Erythroblast (primary cell): ENCODE measurements around the gene ADAMTS7.
"Not testable (repeated sequence)": the region's sequence is repeated elsewhere in the genome, so short reads cannot be mapped to it uniquely, and the experiment has no call there.

Experiments
- DNase-seq, 2 experiments: peaks; one replicate each; lab custom pipeline; 2025; lab: John Stamatoyannopoulos, UW
- GATA1 ChIP-seq: IDR thresholded peaks from 2 replicates; pipeline ENCODE4 v1.6.1; 2011; ENCODE audit warnings: low read depth, mild to moderate bottlenecking, control low read depth, low read length, moderate library complexity
- POLR2A ChIP-seq: IDR thresholded peaks from 2 replicates; pipeline ENCODE4 v1.6.1; 2011; ENCODE audit warnings: mild to moderate bottlenecking, low read length

ADAMTS7 gene

GRCh38 chr15:78778422-78778821 lies 32.8 kb downstream of the ADAMTS7 start:
- no peak for DNase-seq
- TF ChIP-seq POLR2A (no peak), GATA1 (no peak)

GRCh38 chr15:78777953-78778345 lies 33.3 kb downstream of the ADAMTS7 start:
- DNase-seq = not testable (repeated sequence)

- not testable (repeated sequence) for DNase-seq
Measured at GRCh38 chr15:78777290-78777952, 33.8 kb downstream of the ADAMTS7 start.

DNA sequence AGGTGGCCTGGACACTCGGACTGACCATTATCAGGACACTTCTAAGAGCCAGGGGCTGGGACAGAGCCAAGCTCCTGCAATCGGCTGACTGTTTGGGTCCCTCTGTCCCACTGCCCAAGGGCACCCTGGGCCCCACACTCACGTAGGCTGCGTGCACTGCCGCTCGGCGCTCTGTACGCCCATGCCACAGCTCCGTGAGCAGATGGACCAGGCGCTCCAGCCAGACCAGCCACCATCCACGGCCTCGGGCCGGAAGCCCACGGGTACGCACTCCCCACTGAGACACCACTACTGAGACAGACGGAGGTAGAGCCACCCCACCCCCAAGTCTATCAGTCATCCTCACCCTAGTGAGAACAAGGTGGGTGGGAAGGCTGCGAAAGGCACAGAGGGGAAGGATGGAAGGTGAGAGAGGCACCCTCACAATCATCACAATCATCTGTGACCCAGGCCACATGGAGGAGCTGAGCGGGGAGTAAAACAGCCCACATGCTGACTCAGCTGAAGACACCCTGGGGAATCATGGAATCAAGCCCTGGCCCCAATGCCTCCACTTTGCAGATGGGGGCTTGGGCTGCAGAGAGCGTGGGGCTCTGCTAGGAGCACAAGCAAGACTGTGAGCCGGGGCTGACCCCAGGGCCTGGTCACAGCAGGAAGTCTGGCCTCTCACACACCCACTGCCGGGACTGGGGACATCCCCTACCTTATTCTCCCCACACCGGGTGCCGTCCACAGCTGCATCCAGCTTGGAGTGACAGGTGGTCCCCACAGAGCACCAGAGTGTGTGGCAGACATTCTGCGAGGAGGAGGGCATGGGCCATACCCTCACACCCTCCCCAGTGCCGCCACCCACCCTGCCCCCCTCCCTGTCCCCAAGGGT lies 35.0 kb downstream of the ADAMTS7 start:
- DNase-seq = not testable (repeated sequence)

- TF ChIP-seq GATA1 = no peak
- no peak for DNase-seq
Measured at GRCh38 chr15:78775472-78775871, 35.8 kb downstream of the ADAMTS7 start.

GRCh38 chr15:78774451-78774990 lies 36.7 kb downstream of the ADAMTS7 start:
- DNase-seq = not testable (repeated sequence)

GRCh38 chr15:78773765-78774450 lies 37.4 kb downstream of the ADAMTS7 start:
- not testable (repeated sequence) for DNase-seq

DNA sequence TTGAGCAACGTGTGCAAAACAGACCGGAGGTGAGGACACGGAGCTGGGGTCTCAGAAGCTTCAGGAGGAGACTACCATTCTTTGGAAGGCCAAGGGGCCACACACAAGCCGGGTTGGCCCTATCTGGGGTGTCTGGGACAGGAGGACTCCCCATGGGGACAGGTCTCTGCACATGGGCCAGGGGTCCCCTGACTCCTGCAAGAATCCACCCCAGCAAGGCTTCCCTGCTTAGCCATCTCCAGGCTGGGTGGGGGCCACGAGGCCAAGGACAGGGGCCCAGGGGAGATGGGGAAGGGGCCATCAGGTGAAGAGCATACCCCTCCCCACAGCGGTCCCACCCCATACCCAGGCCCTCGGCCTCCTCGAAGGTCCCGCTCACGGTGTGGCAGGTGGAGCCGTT lies 38.5 kb downstream of the ADAMTS7 start:
- TF ChIP-seq GATA1 (no peak), POLR2A (no peak)
- DNase-seq = no peak

- not testable (repeated sequence) for DNase-seq
Measured at GRCh38 chr15:78771436-78772000, 39.7 kb downstream of the ADAMTS7 start.

DNA sequence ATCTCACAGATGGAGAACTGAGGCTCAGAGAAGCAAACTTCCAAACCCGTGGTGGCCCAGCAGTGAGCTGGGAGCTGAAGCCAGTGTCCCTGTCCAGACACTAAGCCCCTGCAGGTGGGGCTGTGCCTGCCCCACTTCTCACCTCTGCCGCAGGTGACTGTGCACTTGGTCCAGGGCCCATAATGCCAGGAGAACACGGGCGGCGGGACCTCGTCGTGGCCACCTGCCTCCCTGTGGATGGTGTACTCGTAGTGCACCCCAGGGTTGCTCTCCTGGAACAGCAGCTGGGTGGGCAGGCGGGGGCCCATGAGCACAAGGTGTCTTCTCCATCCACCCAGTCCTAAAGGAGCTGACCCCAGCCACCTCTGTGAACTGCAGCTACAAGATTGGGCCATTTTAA lies 40.2 kb downstream of the ADAMTS7 start:
- not testable (repeated sequence) for DNase-seq

- DNase-seq = not testable (repeated sequence)
Measured at GRCh38 chr15:78769473-78770225, 41.6 kb downstream of the ADAMTS7 start.

DNA sequence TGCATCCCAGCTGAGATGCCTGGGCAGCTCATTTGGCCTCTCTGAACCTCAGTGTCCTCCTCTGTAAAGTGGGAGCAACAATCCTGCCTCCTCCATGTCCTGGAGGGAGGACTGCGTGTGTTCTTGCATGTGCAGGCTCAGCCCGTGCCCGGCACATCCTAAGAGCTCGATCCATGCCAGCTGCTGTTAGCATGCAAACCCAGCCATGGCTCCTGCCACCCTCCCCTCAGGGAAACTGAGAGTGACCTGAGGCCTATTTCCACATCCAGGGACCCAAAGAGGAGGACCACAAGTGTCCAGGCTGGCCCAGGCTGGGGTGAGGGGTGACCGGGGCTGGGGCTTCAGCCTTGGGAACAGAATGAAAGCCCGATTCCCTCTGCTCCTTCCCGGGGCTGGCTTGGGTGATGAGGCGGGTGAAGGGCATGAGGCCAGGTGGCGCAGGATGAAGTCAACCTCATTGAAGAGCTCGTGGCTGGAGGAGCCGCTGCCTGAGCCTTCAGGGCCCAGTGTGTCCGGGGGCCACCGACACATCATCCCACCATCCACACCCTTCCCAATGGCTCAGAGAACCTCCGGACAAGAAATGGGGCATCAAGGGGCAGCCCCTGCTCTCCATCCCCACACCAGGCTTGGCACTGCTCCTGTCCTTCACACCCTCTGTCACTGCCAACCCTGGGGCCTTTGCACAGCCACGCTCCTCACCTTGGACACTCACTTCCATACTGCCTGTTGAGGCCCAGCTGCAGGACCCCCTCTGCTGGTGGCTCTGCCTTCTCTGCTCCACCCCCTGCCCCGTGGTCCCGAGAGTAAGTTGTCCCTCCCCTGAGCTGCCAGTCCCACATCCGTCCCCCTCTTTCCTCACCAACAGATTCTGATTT lies 42.5 kb downstream of the ADAMTS7 start:
- no peak for DNase-seq
- TF ChIP-seq POLR2A = no peak
- TF ChIP-seq GATA1 = no peak

- no peak for DNase-seq
- no peak for TF ChIP-seq POLR2A
- TF ChIP-seq GATA1 = no peak
Measured at GRCh38 chr15:78768096-78768495, 43.2 kb downstream of the ADAMTS7 start.
